NCI-H1417 (cell line): ENCODE results near the gene PIK3AP1.

Source experiments
- DNase-seq, 3 experiments: peaks; one replicate each; lab custom pipeline; 2025; lab: John Stamatoyannopoulos, UW

PIK3AP1 gene

DNA sequence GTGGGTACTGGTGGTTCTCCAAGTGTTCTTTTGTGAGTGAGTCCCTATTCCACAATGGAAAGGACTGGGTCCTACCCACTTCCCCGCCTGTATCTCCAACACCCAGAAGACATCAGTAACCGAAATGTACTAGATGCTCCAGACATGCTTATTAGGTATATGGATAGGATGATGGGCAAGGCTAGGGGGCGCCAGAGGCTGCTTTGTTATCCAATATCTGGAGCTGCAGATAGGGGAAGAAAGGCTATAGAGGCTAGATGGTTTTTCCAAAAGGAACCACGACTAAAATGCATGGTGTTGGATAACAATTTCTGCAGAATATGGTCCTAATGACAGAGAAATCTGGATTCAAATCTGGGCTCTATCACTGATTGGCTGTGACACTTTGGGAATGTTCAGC, 77.3 kb downstream of the PIK3AP1 start:
- peak; percentile 24 to 76 (median 32) for DNase-seq

DNA sequence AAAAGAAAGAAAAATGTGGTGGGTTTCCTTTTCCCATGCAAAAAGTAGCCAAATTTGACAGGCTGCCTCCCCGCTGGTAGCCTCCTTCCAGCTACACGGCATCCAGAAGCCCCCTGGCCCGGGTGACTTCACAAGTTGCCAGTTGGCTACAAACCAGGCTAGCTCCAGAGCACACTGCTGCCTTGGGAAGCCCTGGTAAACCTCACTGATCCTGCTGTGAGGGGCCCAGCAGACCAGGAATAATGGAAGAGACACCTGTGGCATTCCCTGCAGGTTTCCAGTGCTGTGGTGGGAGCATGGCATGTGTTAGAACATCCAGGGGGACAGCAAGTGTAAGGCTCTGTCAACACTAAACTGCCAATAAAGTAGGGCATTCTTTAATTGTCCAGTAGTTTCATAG, 77.8 kb downstream of the PIK3AP1 start:
- no peak for DNase-seq

DNA sequence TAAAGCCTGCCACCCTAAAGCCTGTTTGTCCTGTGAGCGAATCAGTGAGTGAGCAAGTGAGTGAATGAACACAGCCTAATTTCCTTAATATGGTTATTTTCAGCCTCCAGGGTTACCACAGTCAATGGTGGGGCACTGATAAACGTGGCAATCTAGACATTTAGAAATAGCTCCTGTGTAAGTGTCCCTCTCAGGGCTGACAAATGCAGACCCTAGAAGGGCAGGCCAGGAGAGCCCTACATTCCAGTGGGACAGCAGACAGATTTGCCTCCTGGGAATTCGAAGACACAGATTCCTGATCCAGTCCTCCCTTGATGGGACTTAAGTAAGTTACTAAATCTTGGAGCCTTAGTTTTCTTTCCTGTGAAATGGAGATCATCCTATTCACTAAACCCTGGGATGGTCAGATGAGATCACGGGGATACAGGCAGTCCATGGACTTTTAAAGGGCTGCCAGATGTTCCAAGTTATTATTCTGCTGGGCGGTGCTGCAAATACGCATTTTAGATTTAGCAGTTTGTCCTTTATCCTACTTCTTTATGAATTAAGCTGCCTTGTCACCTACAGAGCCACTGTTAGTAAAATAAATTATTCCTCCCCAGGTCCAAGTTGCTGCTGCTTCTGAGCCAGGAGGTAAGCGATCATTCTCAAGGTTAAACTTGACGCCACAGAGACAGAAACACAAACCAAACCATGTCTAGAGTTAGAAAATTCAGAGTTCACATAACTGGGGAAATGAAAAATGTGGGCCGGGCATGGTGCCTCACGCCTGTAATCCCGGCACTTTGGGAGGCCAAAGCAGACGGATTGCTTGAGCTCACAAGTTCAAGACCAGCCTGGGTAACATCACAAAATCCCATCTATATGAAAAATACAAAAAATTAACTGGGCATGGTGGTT, 78.7 kb downstream of the PIK3AP1 start:
- DNase-seq = no peak

DNA sequence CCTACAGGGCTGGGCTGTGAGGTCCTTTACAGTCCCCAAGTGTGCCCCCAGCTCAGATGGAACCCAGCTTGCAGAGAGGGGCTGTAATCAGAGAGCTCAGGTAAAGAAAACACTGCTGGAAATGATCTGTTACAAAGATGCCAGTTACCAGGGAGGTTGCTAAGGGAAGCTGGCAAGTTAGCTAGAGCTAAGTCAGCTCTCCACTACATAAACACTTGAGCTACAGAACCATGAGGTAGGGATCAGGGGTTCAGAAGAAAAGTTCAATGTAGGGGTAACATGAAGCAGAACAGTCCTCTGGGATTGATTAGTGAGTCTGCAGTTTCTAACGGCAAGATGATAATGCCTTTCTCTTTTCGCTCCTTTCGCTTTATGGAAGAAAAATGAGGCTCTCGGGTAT, 80.4 kb downstream of the PIK3AP1 start:
- DNase-seq = peak in 2 of 3 experiments; percentile 2 to 46

DNA sequence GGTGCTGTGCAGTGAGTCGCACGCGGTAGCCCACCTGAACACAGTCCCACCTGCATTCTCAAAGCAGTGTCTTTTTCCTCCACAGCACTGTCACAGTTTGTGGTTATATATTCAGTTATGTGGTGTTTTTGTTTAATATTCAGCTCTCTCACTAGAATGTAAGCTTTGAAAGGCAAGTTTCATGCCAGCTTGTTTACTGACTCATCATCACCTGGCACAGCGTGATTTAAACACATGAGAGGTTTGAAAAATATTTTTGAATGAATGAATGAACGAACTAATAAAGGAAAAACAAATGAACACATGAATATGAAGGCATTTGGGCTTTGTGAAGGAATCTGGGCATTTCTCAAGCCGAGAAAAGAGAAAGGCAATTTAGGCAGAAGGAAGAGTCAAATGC, 81.6 kb downstream of the PIK3AP1 start:
- no peak for DNase-seq

- no peak for DNase-seq
Measured at GRCh38 chr10:96638120-96638519, 82.2 kb downstream of the PIK3AP1 start.

- no peak for DNase-seq
Measured at GRCh38 chr10:96637709-96638108, 82.6 kb downstream of the PIK3AP1 start.

- DNase-seq = no peak
Measured at GRCh38 chr10:96636551-96636950, 83.8 kb downstream of the PIK3AP1 start.

GRCh38 chr10:96632974-96633710, 87.2 kb downstream of the PIK3AP1 start:
- DNase-seq = peak in 2 of 3 experiments; percentile 26 to 74

GRCh38 chr10:96627292-96627691, 93.0 kb downstream of the PIK3AP1 start:
- DNase-seq = no peak

GRCh38 chr10:96626795-96627194, 93.5 kb downstream of the PIK3AP1 start:
- DNase-seq = peak in 1 of 3 experiments; percentile 2

DNA sequence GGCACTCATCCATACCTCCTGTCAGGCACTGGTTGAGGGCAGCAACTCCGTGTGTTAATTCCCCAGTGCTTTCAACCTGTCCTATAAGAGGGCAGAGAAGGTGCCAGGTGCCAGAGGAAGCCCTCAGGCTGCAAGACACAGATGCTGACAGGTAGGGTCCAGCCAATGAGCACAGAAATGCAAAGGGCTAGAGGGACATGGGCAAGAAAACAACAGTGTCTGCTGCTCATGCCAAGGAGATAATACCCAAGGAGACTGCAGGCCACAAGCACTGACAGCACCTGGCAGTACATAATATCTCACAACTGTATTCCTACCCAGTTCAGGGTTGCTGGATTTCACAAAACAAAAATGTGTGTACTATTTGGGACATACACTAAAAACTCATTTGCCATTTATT, 95.1 kb downstream of the PIK3AP1 start:
- DNase-seq = no peak

GRCh38 chr10:96622013-96622787, 98.1 kb downstream of the PIK3AP1 start:
- DNase-seq = no peak

- DNase-seq = peak; percentile 21 to 64 (median 44)
Measured at GRCh38 chr10:96619796-96620773, 100.2 kb downstream of the PIK3AP1 start.

GRCh38 chr10:96619120-96619519, 101.2 kb downstream of the PIK3AP1 start:
- no peak for DNase-seq

GRCh38 chr10:96618653-96619052, 101.7 kb downstream of the PIK3AP1 start:
- DNase-seq = peak; percentile 40 to 78 (median 59)

DNA sequence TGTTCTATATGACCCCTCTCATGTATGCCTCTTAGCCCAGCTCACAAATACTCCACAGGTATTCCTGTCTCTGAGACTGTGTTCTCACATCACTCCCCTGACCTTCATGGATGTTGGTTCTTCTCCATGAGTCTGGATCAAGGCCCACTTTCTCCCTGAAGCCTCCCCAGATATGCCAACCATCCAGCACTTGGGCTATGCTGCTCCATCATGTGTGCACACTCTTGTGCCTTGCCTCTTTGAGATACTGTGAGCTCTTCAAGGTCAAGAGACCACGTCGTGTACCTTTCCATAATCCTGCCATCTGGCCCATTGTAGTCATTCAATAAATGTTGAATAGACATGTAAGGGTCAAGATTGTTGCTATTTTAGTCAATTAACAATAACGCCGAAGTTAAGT, 103.4 kb downstream of the PIK3AP1 start:
- DNase-seq = no peak

DNA sequence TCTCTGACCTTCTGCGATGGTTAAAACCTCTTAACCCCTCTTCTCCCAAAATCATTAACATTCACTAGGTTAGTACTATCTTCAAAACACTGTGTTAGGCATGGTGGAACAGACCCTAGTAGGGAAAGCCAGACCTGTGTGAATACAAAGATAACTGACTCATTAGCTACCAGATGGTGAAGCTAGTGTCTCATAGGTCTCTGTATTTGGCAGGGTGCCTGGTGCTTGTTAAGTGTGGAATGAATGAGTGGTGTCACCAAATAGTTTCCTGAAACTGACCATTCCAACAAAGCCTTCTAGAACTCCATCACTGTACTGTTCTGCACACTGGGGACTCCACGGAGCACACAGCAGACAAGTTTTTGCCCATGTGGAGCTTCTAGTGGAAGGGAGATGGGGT, 105.8 kb downstream of the PIK3AP1 start:
- peak in 1 of 3 experiments; percentile 12 for DNase-seq

- DNase-seq = no peak
Measured at GRCh38 chr10:96613576-96613975, 106.7 kb downstream of the PIK3AP1 start.

- peak in 2 of 3 experiments; percentile 49 to 88 for DNase-seq
Measured at GRCh38 chr10:96612055-96612830, 108.1 kb downstream of the PIK3AP1 start.
